DMS53 (cell line): ENCODE results near the gene ATF2.

ENCODE experiments used
- DNase-seq: peaks from one replicate; lab custom pipeline; 2025; lab: John Stamatoyannopoulos, UW

The ATF2 gene

DNA sequence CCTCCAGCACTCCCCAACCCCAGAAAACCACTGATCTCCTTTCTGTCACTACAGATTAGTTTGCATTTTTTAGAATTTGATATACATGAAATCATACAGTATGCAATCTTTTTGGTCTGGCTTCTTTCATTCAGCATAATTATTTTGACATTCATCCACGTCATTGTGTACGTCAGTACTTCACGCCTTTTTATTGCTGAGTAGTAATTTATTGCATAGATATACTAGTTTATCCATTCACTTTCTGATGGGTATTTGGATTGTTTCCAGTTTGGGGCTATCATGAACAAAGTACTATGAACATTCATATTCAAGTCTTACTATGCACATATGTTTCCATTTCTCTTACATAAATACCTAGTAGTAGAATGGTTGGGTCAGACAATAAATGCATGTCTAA, 142.8 kb downstream of the ATF2 start:
- DNase-seq, result no peak

DNA sequence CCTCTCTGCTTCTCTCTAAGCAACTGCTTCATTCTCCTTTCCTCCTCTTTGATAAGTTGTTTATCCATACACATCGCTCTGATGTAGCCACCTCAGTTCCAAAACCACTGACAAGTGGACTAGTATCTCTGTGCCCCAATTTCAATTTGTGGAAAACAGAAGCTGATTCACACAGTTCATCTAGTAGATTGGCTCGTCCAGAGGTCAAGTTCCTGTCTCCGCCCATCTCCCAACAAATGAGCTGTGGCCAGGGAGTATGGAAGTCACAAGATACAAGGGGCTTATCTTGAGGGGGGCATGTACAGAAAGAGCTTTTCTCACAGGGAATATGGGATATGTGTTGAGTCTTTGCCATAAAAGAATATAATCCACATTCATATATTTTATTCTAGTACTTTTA, 145.1 kb downstream of the ATF2 start:
- DNase-seq, result no peak
